Effector memory CD4-positive, alpha-beta T cell (primary cell): ENCODE data around the gene SPG7.
A peak's percentile ranks its signal among the peaks of the same experiment; 100 is the strongest.

ENCODE experiments used
- DNase-seq, 3 donors: peaks; one replicate each; pipeline ENCODE4 v3.0.0-alpha.2; 2020
- H3K27ac ChIP-seq: 2 replicates; pipeline ENCODE4 v1.7.0; 2013; ENCODE audit warnings: mild to moderate bottlenecking, low read length, moderate library complexity; ENCODE audit not compliant: insufficient read depth, poor library complexity, severe bottlenecking
- H3K27me3 ChIP-seq: replicated peaks from 2 replicates; pipeline ENCODE4 v1.7.0; 2013; ENCODE audit warnings: mild to moderate bottlenecking, low read length; ENCODE audit not compliant: insufficient read depth, control insufficient read depth, poor library complexity, severe bottlenecking
- H3K36me3 ChIP-seq: 2 replicates; pipeline ENCODE4 v1.7.0; 2013; ENCODE audit warnings: mild to moderate bottlenecking, low read length, moderate library complexity; ENCODE audit not compliant: control insufficient read depth, insufficient read depth
- H3K4me1 ChIP-seq: 2 replicates; pipeline ENCODE4 v1.7.0; 2013; ENCODE audit warnings: low read length, mild to moderate bottlenecking; ENCODE audit not compliant: control insufficient read depth, insufficient read depth, poor library complexity, severe bottlenecking
- H3K4me3 ChIP-seq: 2 replicates; pipeline ENCODE4 v1.7.0; 2013; ENCODE audit warnings: low read length, low read depth, mild to moderate bottlenecking; ENCODE audit not compliant: insufficient read depth, poor library complexity, severe bottlenecking
- H3K9me3 ChIP-seq: 2 replicates; pipeline ENCODE4 v1.7.0; 2013; ENCODE audit warnings: mild to moderate bottlenecking, low read length, moderate library complexity; ENCODE audit not compliant: control insufficient read depth

SPG7 gene

GRCh38 chr16:89473136-89473712, 35.0 kb upstream of the SPG7 start:
- Histone ChIP-seq H3K27me3 (no peaks in the 10 kb centered on the region), H3K4me3 (no peak overlapping the region), H3K9me3 (no peaks in the 10 kb centered on the region), H3K4me1 (peaks cover 68% of the 10 kb centered on the region), H3K27ac (no peak overlapping the region), H3K36me3 (no peaks in the 10 kb centered on the region)
- no peak for DNase-seq

DNA sequence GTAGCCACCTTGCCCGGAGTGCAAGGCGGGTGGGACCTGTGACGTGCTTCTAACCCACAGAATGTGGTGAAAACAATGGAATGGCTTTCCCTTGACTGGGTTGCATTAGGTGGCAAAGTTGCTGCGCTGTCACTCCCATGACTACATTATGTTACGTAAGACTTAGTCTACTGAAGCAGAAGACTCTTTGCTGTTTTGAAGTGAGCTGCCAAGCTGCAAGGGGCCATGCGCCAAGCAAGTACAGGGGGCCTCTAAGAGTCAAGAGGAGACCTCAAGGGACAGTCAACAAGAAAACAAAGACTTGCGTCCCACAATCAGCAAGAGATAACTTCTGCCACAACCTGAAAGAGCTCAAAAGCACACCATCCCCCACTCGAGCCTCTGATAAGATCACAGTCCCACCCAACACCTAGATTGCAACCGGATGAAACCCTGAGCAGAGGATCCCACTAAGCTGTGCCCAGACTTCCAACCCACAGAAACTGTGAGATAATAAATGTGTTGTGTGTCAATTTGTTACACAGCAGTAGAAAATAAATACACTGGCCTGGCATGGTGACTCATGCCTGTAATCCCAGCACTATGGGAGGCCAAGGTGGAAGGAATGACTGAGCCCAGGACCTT, 34.3 kb upstream of the SPG7 start:
- Histone ChIP-seq H3K4me1 (peaks cover 75% of the 10 kb centered on the region), H3K27ac (no peak overlapping the region)

GRCh38 chr16:89475144-89475543, 33.1 kb upstream of the SPG7 start:
- Histone ChIP-seq H3K4me1 (peaks cover 76% of the 10 kb centered on the region), H3K27ac (no peak overlapping the region)
- DNase-seq = no peak

More for the DNA sequence above, 34.3 kb upstream of the SPG7 start:
- no peak for DNase-seq
- Histone ChIP-seq H3K36me3 (no peaks in the 10 kb centered on the region), H3K4me3 (no peak overlapping the region), H3K27me3 (no peaks in the 10 kb centered on the region), H3K9me3 (no peaks in the 10 kb centered on the region)

DNA sequence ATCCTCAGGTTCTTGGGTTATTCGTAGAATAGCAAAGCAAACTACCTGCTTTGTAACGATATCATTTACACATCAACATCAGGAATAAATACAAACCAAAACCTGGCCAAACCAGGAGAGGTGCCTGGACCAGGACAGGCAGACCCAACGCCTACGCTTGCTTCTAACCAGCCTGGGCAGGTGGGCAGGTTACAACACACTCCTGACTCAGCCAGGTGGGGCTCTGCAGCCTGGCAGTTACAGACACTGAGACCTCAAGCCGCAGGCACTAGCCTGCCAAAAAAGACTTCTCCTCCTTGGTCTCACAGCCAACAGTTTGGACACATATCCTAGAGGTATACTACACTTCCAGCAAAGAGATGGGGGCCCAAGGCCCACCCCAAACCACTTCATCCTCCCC, 31.8 kb upstream of the SPG7 start:
- no peak overlapping the region for H3K4me3 ChIP-seq
- peaks cover 80% of the 10 kb centered on the region for H3K4me1 ChIP-seq
- DNase-seq = no peak
- no peaks in the 10 kb centered on the region for H3K9me3 ChIP-seq
- no peaks in the 10 kb centered on the region for H3K36me3 ChIP-seq
- no peak overlapping the region for H3K27ac ChIP-seq
- no peaks in the 10 kb centered on the region for H3K27me3 ChIP-seq

More at GRCh38 chr16:89475144-89475543, 33.1 kb upstream of the SPG7 start:
- Histone ChIP-seq H3K27me3 (no peaks in the 10 kb centered on the region), H3K9me3 (no peaks in the 10 kb centered on the region), H3K4me3 (no peak overlapping the region), H3K36me3 (no peaks in the 10 kb centered on the region)

- DNase-seq = no peak
- H3K27ac ChIP-seq = no peak overlapping the region
- H3K9me3 ChIP-seq = no peaks in the 10 kb centered on the region
- H3K4me3 ChIP-seq = no peak overlapping the region
- peaks cover 80% of the 10 kb centered on the region for H3K4me1 ChIP-seq
- H3K27me3 ChIP-seq = no peaks in the 10 kb centered on the region
- H3K36me3 ChIP-seq = no peaks in the 10 kb centered on the region
Measured at GRCh38 chr16:89476811-89477261, 31.4 kb upstream of the SPG7 start.

DNA sequence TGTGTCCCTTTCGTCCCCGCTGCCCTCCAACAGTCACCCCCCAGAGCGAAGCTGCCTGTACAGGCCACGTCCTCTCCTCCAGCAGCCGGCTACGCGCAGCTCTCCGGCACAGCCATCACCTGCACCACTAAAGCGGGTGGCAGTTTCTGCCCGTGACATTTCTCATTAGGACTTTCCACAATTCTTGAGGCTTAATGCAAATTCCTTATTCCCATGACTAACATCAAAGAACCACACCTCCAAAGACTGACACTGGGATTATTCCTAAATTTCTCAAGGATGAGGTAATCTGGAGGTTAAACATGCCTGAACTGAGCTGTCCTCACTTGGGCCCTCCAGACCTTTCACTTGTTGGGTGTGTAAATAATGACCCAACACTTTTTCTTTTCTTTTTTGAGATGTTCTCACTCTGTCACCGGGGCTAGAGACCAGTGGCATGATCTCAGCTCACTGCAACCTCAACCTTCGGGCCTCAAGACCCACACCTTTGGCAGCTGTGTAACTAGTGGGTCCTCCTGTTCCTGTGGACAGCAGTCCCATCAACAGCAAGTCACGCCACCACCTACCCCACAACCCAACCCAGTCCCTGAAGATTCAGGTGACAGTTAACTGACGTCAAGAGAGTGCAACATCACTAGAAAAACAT, 29.5 kb upstream of the SPG7 start:
- Histone ChIP-seq H3K36me3 (no peaks in the 10 kb centered on the region), H3K4me3 (peak overlapping the region; percentile 9), H3K9me3 (no peaks in the 10 kb centered on the region), H3K27me3 (no peaks in the 10 kb centered on the region), H3K4me1 (peaks cover 80% of the 10 kb centered on the region), H3K27ac (no peak overlapping the region)
- DNase-seq = no peak

DNA sequence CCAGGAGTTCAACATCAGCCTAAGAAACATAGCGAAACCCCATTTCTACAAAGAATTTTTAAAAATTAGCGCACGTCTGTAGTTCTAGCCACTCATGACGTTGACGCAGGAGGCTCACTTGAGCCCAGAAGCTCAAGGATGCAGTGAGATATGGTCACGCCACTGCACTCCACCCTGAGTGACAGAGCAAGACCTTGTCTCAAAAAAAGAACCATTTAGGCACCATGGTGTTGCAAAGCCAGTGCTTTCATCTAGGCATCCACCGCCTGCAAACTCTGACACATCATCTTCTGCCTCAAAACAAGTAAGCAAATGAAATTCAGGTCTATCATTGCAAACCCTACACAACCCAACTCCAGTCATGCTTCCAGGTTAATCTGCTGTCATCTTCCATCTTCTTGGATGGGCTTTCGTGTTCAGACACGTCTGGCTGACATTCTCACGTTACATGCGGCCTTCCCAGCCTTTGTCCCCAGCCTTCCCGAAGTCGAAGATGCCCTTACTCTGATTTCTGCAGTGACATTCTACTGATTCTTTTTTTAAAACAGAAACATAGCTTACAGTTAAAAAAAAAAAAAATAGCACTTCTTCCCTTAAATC, 26.7 kb upstream of the SPG7 start:
- no peak for DNase-seq
- H3K27ac ChIP-seq = no peak overlapping the region
- H3K4me3 ChIP-seq = no peak overlapping the region
- H3K36me3 ChIP-seq = no peaks in the 10 kb centered on the region
- no peaks in the 10 kb centered on the region for H3K9me3 ChIP-seq
- peaks cover 80% of the 10 kb centered on the region for H3K4me1 ChIP-seq
- no peaks in the 10 kb centered on the region for H3K27me3 ChIP-seq

DNA sequence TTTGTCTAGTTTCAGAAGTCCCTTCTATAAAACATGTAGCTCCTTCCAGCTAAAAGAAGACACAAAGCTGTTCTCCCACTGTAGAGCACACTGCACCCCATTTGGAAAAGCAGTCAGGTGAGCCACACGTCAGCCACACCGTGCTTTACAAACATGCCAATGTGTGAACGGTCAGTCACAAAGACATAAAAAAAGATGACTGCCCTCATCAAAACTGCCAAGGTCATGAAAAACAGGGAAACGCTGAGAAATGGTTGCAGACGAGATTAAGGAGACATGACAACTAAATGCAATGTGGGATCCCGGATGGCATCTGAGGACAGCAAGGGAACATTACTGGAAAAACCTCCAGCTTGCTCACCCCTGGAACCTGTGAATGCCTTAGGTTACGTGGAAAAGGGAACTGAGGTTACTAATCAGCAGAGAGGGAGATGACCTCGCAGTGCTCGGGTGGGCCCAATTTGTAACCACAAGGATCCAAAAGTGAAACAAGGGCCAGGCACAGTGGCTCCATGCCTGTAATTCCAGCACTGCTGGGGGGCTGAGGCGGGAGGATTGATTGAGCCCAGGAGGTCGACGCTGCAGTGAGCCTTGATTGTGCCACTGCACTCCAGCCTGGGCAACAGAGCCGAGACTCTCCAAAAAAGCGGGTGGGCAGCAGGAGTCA, 25.9 kb upstream of the SPG7 start:
- DNase-seq = no peak
- Histone ChIP-seq H3K4me1 (peaks cover 82% of the 10 kb centered on the region), H3K27me3 (no peaks in the 10 kb centered on the region), H3K4me3 (no peak overlapping the region), H3K27ac (peak overlapping the region; percentile 10), H3K36me3 (no peaks in the 10 kb centered on the region), H3K9me3 (no peaks in the 10 kb centered on the region)

- Histone ChIP-seq H3K27ac (peak overlapping the region; percentile 10), H3K4me1 (peaks cover 84% of the 10 kb centered on the region), H3K4me3 (no peak overlapping the region)
Measured at GRCh38 chr16:89482817-89483205, 25.4 kb upstream of the SPG7 start.

More at GRCh38 chr16:89482817-89483205, 25.4 kb upstream of the SPG7 start:
- no peaks in the 10 kb centered on the region for H3K9me3 ChIP-seq
- no peaks in the 10 kb centered on the region for H3K36me3 ChIP-seq
- DNase-seq = no peak
- H3K27me3 ChIP-seq = no peaks in the 10 kb centered on the region
